GM19099 (cell line): ENCODE measurements around the gene JARID2.

Experiments used
- POLR2A ChIP-seq: IDR thresholded peaks from 3 replicates; pipeline ENCODE4 v1.6.1; 2011; ENCODE audit warnings: low read depth; ENCODE audit not compliant: insufficient read length; ENCODE audit errors: extremely low read depth

The JARID2 gene

GRCh38 chr6:15518057-15518456 is 272.2 kb downstream of the JARID2 start:
- TF ChIP-seq POLR2A: no peak

- no peak for TF ChIP-seq POLR2A
Measured at GRCh38 chr6:15518878-15519277, 273.0 kb downstream of the JARID2 start.

- TF ChIP-seq POLR2A: no peak
Measured at GRCh38 chr6:15519681-15520080, 273.8 kb downstream of the JARID2 start.

- TF ChIP-seq POLR2A: no peak
Measured at GRCh38 chr6:15520626-15521203, 274.8 kb downstream of the JARID2 start.

GRCh38 chr6:15521582-15521981 is 275.7 kb downstream of the JARID2 start:
- no peak for TF ChIP-seq POLR2A

GRCh38 chr6:15522026-15522425 is 276.2 kb downstream of the JARID2 start:
- no peak for TF ChIP-seq POLR2A

- TF ChIP-seq POLR2A: no peak
Measured at GRCh38 chr6:15522427-15522826, 276.6 kb downstream of the JARID2 start.

GRCh38 chr6:15522856-15523529 is 277.1 kb downstream of the JARID2 start:
- no peak for TF ChIP-seq POLR2A

- TF ChIP-seq POLR2A: no peak
Measured at GRCh38 chr6:15523679-15524630, 278.1 kb downstream of the JARID2 start.

GRCh38 chr6:15524861-15525401 is 279.1 kb downstream of the JARID2 start:
- TF ChIP-seq POLR2A: no peak

GRCh38 chr6:15526212-15526701 is 280.4 kb downstream of the JARID2 start:
- TF ChIP-seq POLR2A: no peak

GRCh38 chr6:15527838-15528617 is 282.2 kb downstream of the JARID2 start:
- no peak for TF ChIP-seq POLR2A

GRCh38 chr6:15528870-15529269 is 283.0 kb downstream of the JARID2 start:
- no peak for TF ChIP-seq POLR2A

GRCh38 chr6:15530411-15530810 is 284.5 kb downstream of the JARID2 start:
- no peak for TF ChIP-seq POLR2A
